Measurements from ENCODE around the gene ANKMY1. TPM values are rescaled to one million over a fixed set of nuclear protein-coding genes. Genes with fewer than 3 reads are reported as not detected.

The ANKMY1 gene
- total and polyA plus RNA-seq, 8 donors: 6.9 to 20.1 (median 10.7) TPM

DNA sequence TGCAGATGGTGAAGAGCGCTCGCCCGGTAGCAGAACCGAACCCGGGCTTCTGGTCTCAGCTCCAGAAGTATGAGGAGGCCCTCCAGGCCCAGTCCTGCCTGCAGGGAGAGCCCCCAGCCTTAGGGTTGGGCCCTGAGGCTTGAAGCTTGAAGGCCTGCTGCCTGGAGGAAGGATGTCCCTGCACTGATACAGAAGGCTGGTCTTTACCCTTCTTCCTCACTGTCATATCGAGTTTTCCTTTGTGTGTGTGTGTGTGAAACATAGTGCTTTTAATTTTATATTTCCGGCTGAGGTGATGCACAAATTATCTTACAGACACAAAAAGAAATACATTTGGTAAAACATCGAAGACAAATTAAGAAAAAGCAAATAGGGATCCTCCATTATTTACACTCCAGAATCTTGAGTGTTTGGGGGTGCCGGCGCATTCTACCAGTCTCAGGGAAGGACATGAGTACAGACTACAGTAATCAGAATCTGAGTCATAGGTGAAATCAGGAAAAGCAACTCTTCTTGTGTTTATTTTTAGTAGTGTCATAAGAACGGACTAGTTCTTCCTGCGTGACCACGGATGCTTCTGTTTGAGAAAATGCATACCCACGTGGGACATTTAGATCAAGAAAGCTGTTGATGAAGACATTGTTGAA is 3.7 kb upstream of the ANKMY1 start:
- no peaks in the 10 kb centered on the region for H3K9me3 ChIP-seq
- intact Hi-C loops (cut with DNase I): no loop called here
- peaks cover 17 to 30% (median 25%) of the 10 kb centered on the region in 3 donors for H3K4me1 ChIP-seq
- FAIRE-seq: no peak
- H3K27me3 ChIP-seq: no peaks in the 10 kb centered on the region
- WGBS, 2 donors: 13 to 20% methylated on average over 14 of the region's 14 CpGs
- ATAC-seq: peak in 1 of 4 donors; percentile 0
- TF ChIP-seq, protein P1, sequence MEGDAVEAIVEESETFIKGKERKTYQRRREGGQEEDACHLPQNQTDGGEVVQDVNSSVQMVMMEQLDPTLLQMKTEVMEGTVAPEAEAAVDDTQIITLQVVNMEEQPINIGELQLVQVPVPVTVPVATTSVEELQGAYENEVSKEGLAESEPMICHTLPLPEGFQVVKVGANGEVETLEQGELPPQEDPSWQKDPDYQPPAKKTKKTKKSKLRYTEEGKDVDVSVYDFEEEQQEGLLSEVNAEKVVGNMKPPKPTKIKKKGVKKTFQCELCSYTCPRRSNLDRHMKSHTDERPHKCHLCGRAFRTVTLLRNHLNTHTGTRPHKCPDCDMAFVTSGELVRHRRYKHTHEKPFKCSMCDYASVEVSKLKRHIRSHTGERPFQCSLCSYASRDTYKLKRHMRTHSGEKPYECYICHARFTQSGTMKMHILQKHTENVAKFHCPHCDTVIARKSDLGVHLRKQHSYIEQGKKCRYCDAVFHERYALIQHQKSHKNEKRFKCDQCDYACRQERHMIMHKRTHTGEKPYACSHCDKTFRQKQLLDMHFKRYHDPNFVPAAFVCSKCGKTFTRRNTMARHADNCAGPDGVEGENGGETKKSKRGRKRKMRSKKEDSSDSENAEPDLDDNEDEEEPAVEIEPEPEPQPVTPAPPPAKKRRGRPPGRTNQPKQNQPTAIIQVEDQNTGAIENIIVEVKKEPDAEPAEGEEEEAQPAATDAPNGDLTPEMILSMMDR (IDR thresholded peaks at IDR 0.05): peak in 1 of 4 donors; percentile 22
- peak overlapping the region; percentile 22 to 100 (median 99) for H3K27ac ChIP-seq
- H3K36me3 ChIP-seq: no peaks in the 10 kb centered on the region
- peak overlapping the region; percentile 11 to 91 (median 48) for H3K4me3 ChIP-seq
- DNase-seq: peak in 2 of 6 donors; percentile 8 to 15

DNA sequence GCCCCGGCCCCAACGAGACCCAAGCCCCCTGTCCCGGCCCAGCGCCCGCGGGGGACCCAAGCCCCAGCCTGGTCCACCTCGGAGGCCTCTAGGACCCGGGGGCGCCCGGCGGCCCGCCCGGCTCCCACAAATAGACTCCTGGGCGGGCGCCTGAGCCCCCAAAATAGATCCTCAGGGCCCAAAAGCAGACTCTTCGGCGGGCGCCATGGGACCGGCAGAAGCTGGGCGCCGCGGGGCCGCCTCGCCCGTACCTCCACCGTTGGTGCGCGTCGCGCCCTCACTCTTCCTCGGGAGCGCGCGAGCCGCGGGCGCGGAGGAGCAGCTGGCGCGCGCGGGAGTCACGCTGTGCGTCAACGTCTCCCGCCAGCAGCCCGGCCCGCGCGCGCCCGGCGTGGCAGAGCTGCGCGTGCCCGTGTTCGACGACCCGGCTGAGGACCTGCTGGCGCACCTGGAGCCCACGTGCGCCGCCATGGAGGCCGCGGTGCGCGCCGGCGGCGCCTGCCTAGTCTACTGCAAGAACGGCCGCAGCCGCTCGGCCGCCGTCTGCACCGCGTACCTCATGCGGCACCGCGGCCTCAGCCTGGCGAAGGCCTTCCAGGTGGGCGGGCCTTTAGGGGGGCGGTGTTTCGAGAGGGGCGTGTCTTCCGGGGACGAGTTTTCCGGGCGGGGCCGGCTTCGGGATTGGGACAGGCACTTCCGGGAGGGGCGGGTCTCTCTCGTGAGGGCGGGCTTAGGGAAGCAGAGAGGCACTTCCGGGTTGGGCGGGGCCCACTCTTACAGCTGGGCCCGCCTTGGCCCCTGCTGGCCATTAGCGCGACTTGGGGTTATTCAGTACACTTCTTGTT is 2.9 kb upstream of the ANKMY1 start:
- H3K4me1 ChIP-seq: peaks cover 17 to 25% (median 20%) of the 10 kb centered on the region in 3 donors
- TF ChIP-seq, protein P1 (IDR thresholded peaks at IDR 0.05): peak in 1 of 4 donors; percentile 31
- H3K27ac ChIP-seq: peak overlapping the region; percentile 92 to 100 (median 99)
- H3K9me3 ChIP-seq: no peaks in the 10 kb centered on the region
- H3K36me3 ChIP-seq: no peaks in the 10 kb centered on the region
- FAIRE-seq: peak; percentile 37
- DNase-seq: peak; percentile 99 to 100 (median 100)
- peak overlapping the region; percentile 72 to 91 (median 86) for H3K4me3 ChIP-seq
- 0% methylated on average over 81 to 101 of the region's 101 CpGs for WGBS, 2 donors
- intact Hi-C loops (cut with DNase I): no loop called here
- peak; percentile 82 to 87 (median 84) for ATAC-seq
- no peaks in the 10 kb centered on the region for H3K27me3 ChIP-seq

DNA sequence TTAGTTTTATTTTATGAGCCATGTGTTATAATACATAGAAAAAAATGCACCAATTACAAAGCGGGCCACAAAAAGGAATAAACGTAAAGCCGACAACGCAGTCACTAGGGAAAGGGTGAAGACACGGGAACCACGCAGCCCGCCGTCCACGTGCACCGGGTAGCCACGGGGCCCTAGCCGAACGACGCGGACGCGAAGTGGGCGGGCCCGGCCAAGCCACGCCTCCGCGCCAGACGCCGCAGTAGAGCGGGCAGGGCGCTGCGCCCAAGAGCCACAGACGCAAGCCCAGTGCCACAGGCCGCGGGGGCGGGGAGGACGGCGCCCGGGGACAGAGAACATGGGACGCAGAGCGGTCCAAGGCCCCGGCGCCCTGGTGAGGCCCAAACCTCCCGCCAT is 2.3 kb upstream of the ANKMY1 start, which contains the start of gene DUSP28:
Gene DUSP28 (plus strand): TSS at position 274 of the 396 bp plus-strand sequence. CDS start 328 bp downstream, outside the sequence.
- Histone ChIP-seq H3K4me1 (peaks cover 15 to 21% (median 17%) of the 10 kb centered on the region in 3 donors), H3K27ac (peak within 1 kb of the TSS; percentile 92 to 100 (median 99)), H3K36me3 (no peaks in the 10 kb centered on the region), H3K4me3 (peak within 1 kb of the TSS; percentile 72 to 91 (median 86)), H3K9me3 (no peaks in the 10 kb centered on the region), H3K27me3 (no peaks in the 10 kb centered on the region)
- ATAC-seq (peak; percentile 78 to 86 (median 82)), DNase-seq (peak; percentile 90 to 96 (median 94)), FAIRE-seq (no peak)
- TF ChIP-seq, protein P1 (IDR thresholded peaks at IDR 0.05): no peak
- intact Hi-C loops (cut with DNase I): no loop called here
- 1 to 2% methylated on average over 28 to 39 of the region's 39 CpGs for WGBS, 2 donors

DNA sequence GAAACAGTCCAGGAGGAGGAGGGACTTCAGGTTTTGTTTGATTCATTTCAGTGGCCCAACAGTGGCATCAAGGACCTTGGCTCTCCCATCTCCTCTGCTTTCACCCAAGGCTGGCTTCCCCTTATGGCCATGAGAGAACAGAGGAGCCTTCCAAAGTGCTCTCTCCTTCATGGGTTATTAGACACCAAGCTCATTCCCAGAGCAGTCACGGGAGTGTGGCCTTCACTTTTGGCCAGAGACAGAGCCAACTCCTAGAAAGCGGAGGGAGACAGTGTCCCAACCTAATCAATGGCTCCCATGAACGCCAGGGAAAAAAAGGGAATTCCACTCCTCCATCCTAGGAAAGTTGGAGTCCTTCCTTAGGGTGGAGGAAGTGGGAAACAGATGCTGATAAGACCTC is 1.5 kb upstream of the ANKMY1 start:
- peak overlapping the region in 1 of 4 donors; percentile 91 for H3K4me3 ChIP-seq
- no peaks in the 10 kb centered on the region for H3K27me3 ChIP-seq
- DNase-seq (peak in 3 of 6 donors; percentile 8 to 23 (median 15)), ATAC-seq (no peak), FAIRE-seq (no peak)
- peaks cover 15 to 21% (median 17%) of the 10 kb centered on the region in 3 donors for H3K4me1 ChIP-seq
- TF ChIP-seq, protein P1 (IDR thresholded peaks at IDR 0.05): no peak
- WGBS, 2 donors: 78 to 82% methylated on average over 3 of the region's 3 CpGs
- no peaks in the 10 kb centered on the region for H3K36me3 ChIP-seq
- H3K9me3 ChIP-seq: no peaks in the 10 kb centered on the region
- intact Hi-C loops (cut with DNase I): no loop called here
- H3K27ac ChIP-seq: peak overlapping the region in 1 of 4 donors; percentile 99

Measured in pancreas (tissue), 10 donors.